KMS-11 (cell line): Measurements from ENCODE around the gene PARP1.

Experiments used
- H2AFZ ChIP-seq: fragments of 200-600 bp; sonication (generic); 2 replicates; pipeline ENCODE4 v1.6.1; 2016; ENCODE audit warnings: antibody characterized with exemption, mixed run types, low read depth
- H3K27ac ChIP-seq: fragments of 200-600 bp; sonication (generic); 2 replicates; pipeline ENCODE4 v1.6.1; 2016; ENCODE audit warnings: mild to moderate bottlenecking, mixed run types
- H3K27me3 ChIP-seq: fragments of 200-600 bp; sonication (generic); 2 replicates; pipeline ENCODE4 v1.6.1; 2017; ENCODE audit warnings: mild to moderate bottlenecking, low read depth, mixed run types, moderate library complexity; ENCODE audit not compliant: insufficient read depth
- H3K36me3 ChIP-seq: fragments of 200-600 bp; sonication (generic); 2 replicates; pipeline ENCODE4 v1.6.1; 2017; ENCODE audit warnings: mild to moderate bottlenecking, mixed run types; ENCODE audit not compliant: insufficient read depth
- H3K4me1 ChIP-seq: fragments of 200-600 bp; sonication (generic); 2 replicates; pipeline ENCODE4 v1.6.1; 2016; ENCODE audit warnings: mild to moderate bottlenecking, low read depth, mixed run types; ENCODE audit not compliant: poor library complexity, severe bottlenecking
- H3K4me2 ChIP-seq: fragments of 200-600 bp; sonication (generic); 2 replicates; pipeline ENCODE4 v1.7.0; 2016; ENCODE audit warnings: mild to moderate bottlenecking, mixed run types
- H3K4me3 ChIP-seq: fragments of 200-600 bp; sonication (generic); IDR thresholded peaks from 2 replicates; pipeline ENCODE4 v1.6.1; 2017; ENCODE audit warnings: low read depth, low read length, mixed read lengths; ENCODE audit not compliant: insufficient read depth
- H3K79me2 ChIP-seq: fragments of 200-600 bp; sonication (generic); 2 replicates; pipeline ENCODE4 v1.6.1; 2016; ENCODE audit warnings: low read depth, mixed run types; ENCODE audit not compliant: insufficient read depth
- H3K9ac ChIP-seq: fragments of 200-600 bp; sonication (generic); 2 replicates; pipeline ENCODE4 v1.6.1; 2016; ENCODE audit warnings: mild to moderate bottlenecking, mixed run types
- H4K20me1 ChIP-seq: fragments of 200-600 bp; sonication (generic); 2 replicates; pipeline ENCODE4 v1.6.1; 2016; ENCODE audit warnings: mild to moderate bottlenecking, mixed run types; ENCODE audit not compliant: insufficient read depth
- TF ChIP-seq, protein P1 (sequence below): fragments of 200-600 bp; sonication (generic); conservative IDR thresholded peaks from 2 replicates; pipeline ENCODE4 v1.6.1; 2017; ENCODE audit warnings: low read depth, mild to moderate bottlenecking, antibody characterized with exemption, low read length, moderate library complexity, mixed read lengths

PARP1 gene

GRCh38 chr1:226360106-226360746 is 47.7 kb downstream of the PARP1 start:
- Histone ChIP-seq H3K36me3 (peaks cover 27% of the 10 kb centered on the region; the same call in 1 of the 2 replicates), H3K4me3 (no peak overlapping the region), H3K27ac (no peak overlapping the region)

GRCh38 chr1:226357416-226357815 is 50.5 kb downstream of the PARP1 start:
- Histone ChIP-seq H3K36me3 (peaks cover 12% of the 10 kb centered on the region; the same call in 1 of the 2 replicates), H3K79me2 (no peaks in the 10 kb centered on the region), H4K20me1 (no peaks in the 10 kb centered on the region), H3K27me3 (no peaks in the 10 kb centered on the region), H3K4me3 (no peak overlapping the region), H3K4me1 (peaks cover 41% of the 10 kb centered on the region), H3K4me2 (peak overlapping the region; percentile 29; the same call in 1 of the 2 replicates), H3K9ac (no peak overlapping the region), H3K27ac (peak overlapping the region; percentile 48; the same call in 1 of the 2 replicates), H2AFZ (no peak overlapping the region)
- TF ChIP-seq, protein P1, sequence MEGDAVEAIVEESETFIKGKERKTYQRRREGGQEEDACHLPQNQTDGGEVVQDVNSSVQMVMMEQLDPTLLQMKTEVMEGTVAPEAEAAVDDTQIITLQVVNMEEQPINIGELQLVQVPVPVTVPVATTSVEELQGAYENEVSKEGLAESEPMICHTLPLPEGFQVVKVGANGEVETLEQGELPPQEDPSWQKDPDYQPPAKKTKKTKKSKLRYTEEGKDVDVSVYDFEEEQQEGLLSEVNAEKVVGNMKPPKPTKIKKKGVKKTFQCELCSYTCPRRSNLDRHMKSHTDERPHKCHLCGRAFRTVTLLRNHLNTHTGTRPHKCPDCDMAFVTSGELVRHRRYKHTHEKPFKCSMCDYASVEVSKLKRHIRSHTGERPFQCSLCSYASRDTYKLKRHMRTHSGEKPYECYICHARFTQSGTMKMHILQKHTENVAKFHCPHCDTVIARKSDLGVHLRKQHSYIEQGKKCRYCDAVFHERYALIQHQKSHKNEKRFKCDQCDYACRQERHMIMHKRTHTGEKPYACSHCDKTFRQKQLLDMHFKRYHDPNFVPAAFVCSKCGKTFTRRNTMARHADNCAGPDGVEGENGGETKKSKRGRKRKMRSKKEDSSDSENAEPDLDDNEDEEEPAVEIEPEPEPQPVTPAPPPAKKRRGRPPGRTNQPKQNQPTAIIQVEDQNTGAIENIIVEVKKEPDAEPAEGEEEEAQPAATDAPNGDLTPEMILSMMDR: no peak

More at GRCh38 chr1:226360106-226360746, 47.7 kb downstream of the PARP1 start:
- Histone ChIP-seq H2AFZ (no peak overlapping the region), H3K4me2 (no peak overlapping the region), H3K9ac (no peak overlapping the region), H3K79me2 (no peaks in the 10 kb centered on the region), H3K4me1 (peaks cover 35% of the 10 kb centered on the region), H3K27me3 (no peaks in the 10 kb centered on the region), H4K20me1 (no peaks in the 10 kb centered on the region)
- TF ChIP-seq, protein P1: no peak

- Histone ChIP-seq H3K27me3 (no peaks in the 10 kb centered on the region), H3K4me1 (peaks cover 41% of the 10 kb centered on the region), H3K79me2 (no peaks in the 10 kb centered on the region), H2AFZ (no peak overlapping the region), H3K27ac (peak overlapping the region; percentile 48), H3K4me3 (no peak overlapping the region), H3K36me3 (peaks cover 6% of the 10 kb centered on the region; the same call in 1 of the 2 replicates), H3K9ac (peak overlapping the region; percentile 17; the same call in 1 of the 2 replicates), H3K4me2 (peak overlapping the region; percentile 89), H4K20me1 (no peaks in the 10 kb centered on the region)
- TF ChIP-seq, protein P1: no peak
Measured at GRCh38 chr1:226355669-226356551, 52.0 kb downstream of the PARP1 start.

DNA sequence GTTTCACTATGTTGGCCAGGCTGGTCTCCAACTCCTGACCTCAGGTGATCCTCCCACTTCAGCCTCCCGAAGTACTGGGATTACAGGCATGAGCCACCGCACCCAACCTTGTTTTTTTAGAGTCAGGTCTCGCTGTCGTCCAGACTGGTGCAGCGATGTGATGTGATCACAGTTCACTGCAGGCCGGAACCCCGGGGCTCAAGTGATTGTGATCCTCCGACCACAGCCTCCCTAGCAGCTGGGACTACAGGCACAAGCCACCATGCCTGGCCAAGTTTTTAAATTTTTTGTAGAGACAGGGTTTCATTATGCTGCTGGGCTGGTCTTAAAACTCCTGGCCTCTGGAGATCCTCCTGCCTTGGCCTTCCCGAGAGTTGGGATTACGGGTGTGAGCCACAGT is 52.9 kb downstream of the PARP1 start:
- H3K9ac ChIP-seq: no peak overlapping the region
- no peaks in the 10 kb centered on the region for H3K27me3 ChIP-seq
- no peaks in the 10 kb centered on the region; the same call in 1 of the 2 replicates for H3K36me3 ChIP-seq
- no peak overlapping the region for H2AFZ ChIP-seq
- H3K27ac ChIP-seq: 0 out of 2 replicates have a peak overlapping the region, but pooled peaks have one; percentile 48
- no peak overlapping the region; the same call in 1 of the 2 replicates for H3K4me2 ChIP-seq
- no peak overlapping the region for H3K4me3 ChIP-seq
- peaks cover 41% of the 10 kb centered on the region for H3K4me1 ChIP-seq
- TF ChIP-seq, protein P1: no peak
- H3K79me2 ChIP-seq: no peaks in the 10 kb centered on the region
- no peaks in the 10 kb centered on the region for H4K20me1 ChIP-seq
